ENCODE results near the gene WDR49.

DNA sequence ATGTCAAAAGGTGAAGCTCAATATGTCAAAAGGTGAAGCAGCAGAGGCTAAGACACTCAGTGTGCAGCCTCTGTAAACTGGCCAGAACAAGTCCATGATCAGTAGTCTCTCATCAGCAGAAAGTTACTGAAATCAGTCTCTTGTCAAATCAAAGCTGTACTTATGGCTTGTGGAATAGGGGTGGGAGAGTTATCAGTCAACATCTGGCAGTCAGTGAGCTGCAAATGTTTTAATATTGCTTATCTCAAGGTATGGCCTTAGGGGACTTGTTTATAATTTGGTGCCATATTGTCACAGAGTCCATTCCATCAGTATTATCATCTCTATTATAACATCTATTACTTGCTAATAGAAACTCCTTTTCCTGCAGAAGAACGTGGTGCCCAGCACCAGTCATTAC lies 14.9 kb upstream of the WDR49 start:
- TF ChIP-seq, protein P1, sequence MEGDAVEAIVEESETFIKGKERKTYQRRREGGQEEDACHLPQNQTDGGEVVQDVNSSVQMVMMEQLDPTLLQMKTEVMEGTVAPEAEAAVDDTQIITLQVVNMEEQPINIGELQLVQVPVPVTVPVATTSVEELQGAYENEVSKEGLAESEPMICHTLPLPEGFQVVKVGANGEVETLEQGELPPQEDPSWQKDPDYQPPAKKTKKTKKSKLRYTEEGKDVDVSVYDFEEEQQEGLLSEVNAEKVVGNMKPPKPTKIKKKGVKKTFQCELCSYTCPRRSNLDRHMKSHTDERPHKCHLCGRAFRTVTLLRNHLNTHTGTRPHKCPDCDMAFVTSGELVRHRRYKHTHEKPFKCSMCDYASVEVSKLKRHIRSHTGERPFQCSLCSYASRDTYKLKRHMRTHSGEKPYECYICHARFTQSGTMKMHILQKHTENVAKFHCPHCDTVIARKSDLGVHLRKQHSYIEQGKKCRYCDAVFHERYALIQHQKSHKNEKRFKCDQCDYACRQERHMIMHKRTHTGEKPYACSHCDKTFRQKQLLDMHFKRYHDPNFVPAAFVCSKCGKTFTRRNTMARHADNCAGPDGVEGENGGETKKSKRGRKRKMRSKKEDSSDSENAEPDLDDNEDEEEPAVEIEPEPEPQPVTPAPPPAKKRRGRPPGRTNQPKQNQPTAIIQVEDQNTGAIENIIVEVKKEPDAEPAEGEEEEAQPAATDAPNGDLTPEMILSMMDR (IDR thresholded peaks at IDR 0.05), result no peak
- no peak for TF ChIP-seq POLR2A (IDR thresholded peaks at IDR 0.05)

Data from heart left ventricle (tissue), 13 donors.